T-cell (primary cell): ENCODE measurements around the gene MCTP1. TPM values are rescaled to one million over a fixed set of nuclear protein-coding genes. Genes with fewer than 3 reads are reported as not detected.

Experiments used
- ATAC-seq, 4 experiments: fragments of 200-7000 bp in 3 of 4; fragments of 150-1000 bp in 1 of 4; cut with Tn5 transposase; replicated peaks in 1 of 4; 1 replicate in 3 of 4; 2 replicates in 1 of 4; pipeline ENCODE4 v1.10.0; 2021; ENCODE audit warnings: moderate library complexity in 3 of 4, mild to moderate bottlenecking in 2 of 4, moderate number of reproducible peaks in 1 of 4
- CTCF ChIA-PET, 2 donors: fragments of 300-600 bp; sonication (Branson Sonifier 250); formaldehyde crosslinking; loops; one replicate each; lab custom pipeline; 2022; ENCODE audit warnings: antibody characterized with exemption in 2 of 2; lab: Charles Lee
- POLR2A ChIA-PET, 2 donors: fragments of 300-600 bp; sonication (Branson Sonifier 250); formaldehyde crosslinking; loops; one replicate each; lab custom pipeline; 2022; ENCODE audit warnings: antibody characterized with exemption in 2 of 2; lab: Charles Lee
- DNase-seq, 35 experiments: peaks; one replicate each; pipeline versions ENCODE4 v3.0.0 to v3.0.0-alpha.2; 2013 to 2023
- H3K27ac ChIP-seq: one replicate; pipeline ENCODE4 v1.5.1; 2013; ENCODE audit warnings: low read length
- H3K27me3 ChIP-seq, 2 experiments: replicated peaks in 1 of 2; 1 replicate in 1 of 2; 2 replicates in 1 of 2; pipeline versions ENCODE4 v1.6.1 to v1.7.0; 2013; ENCODE audit warnings: low read length in 1 of 2, mixed read lengths in 1 of 2; ENCODE audit not compliant: control insufficient read depth in 2 of 2, insufficient read depth in 2 of 2; ENCODE audit errors: extremely low read depth in 1 of 2
- H3K36me3 ChIP-seq, 2 donors: 1 replicate in 1 of 2; 2 replicates in 1 of 2; pipeline versions ENCODE4 v1.6.1 to v1.7.0; 2013; ENCODE audit warnings: low read length in 1 of 2; ENCODE audit not compliant: control insufficient read depth in 2 of 2, insufficient read depth in 1 of 2; ENCODE audit errors: extremely low read depth in 1 of 2
- H3K4me1 ChIP-seq, 2 experiments: 1 replicate in 1 of 2; 2 replicates in 1 of 2; pipeline versions ENCODE4 v1.6.1 to v1.7.0; 2013; ENCODE audit warnings: low read length in 2 of 2, mixed read lengths in 1 of 2; ENCODE audit not compliant: insufficient read depth in 2 of 2, control insufficient read depth in 1 of 2; ENCODE audit errors: extremely low read depth in 1 of 2
- H3K4me3 ChIP-seq, 2 donors: 1 replicate in 1 of 2; 2 replicates in 1 of 2; pipeline versions ENCODE4 v1.5.1 to v1.7.0; 2013; ENCODE audit warnings: mild to moderate bottlenecking in 2 of 2, low read length in 1 of 2, moderate library complexity in 1 of 2; ENCODE audit not compliant: control insufficient read depth in 1 of 2; ENCODE audit errors: extremely low read depth in 1 of 2
- H3K9me3 ChIP-seq: 2 replicates; pipeline ENCODE4 v1.7.0; 2013
- H3K27ac Mint-ChIP-seq, 2 donors: one replicate each; pipeline ENCODE4 v1.8.0; 2020 to 2021; ENCODE audit warnings: mild to moderate bottlenecking in 2 of 2, mixed read lengths in 2 of 2
- H3K27me3 Mint-ChIP-seq, 2 donors: one replicate each; pipeline ENCODE4 v1.8.0; 2021 to 2022; ENCODE audit warnings: mixed read lengths in 2 of 2
- H3K36me3 Mint-ChIP-seq: one replicate; pipeline ENCODE4 v1.8.0; 2021; ENCODE audit warnings: mixed read lengths
- H3K4me1 Mint-ChIP-seq, 3 donors: one replicate each; pipeline ENCODE4 v1.8.0; 2020 to 2022; ENCODE audit warnings: mixed read lengths in 3 of 3, mild to moderate bottlenecking in 1 of 3
- H3K4me3 Mint-ChIP-seq, 3 donors: one replicate each; pipeline ENCODE4 v1.8.0; 2020 to 2022; ENCODE audit warnings: mild to moderate bottlenecking in 3 of 3, mixed read lengths in 3 of 3, moderate library complexity in 3 of 3
- H3K9me3 Mint-ChIP-seq, 3 donors: one replicate each; pipeline ENCODE4 v1.8.0; 2020 to 2022; ENCODE audit warnings: mixed read lengths in 3 of 3
- WGBS: methylation state at CpG from one replicate; pipeline ENCODE4 v1.1.5; 2013; ENCODE audit warnings: missing lambda C conversion rate; ENCODE audit not compliant: insufficient coverage; 5-methylcytosine and 5-hydroxymethylcytosine counted together
- total RNA-seq, 35 experiments: library from RNA in 6 of 35; stranded (reverse) in 6 of 35; fragments of 120-200 nt in 1 of 35; gene quantifications; one replicate each; pipeline versions ENCODE4 v1.2.1 to v1.2.4 and lab custom pipeline; 2013 to 2026

Gene MCTP1
- total RNA-seq, 5 donors from 2014 or later (not counting 1 experiment from before 2014, with no cell fraction given): 0.21 to 2.9 (median 1.7) TPM; not detected in 1

DNA sequence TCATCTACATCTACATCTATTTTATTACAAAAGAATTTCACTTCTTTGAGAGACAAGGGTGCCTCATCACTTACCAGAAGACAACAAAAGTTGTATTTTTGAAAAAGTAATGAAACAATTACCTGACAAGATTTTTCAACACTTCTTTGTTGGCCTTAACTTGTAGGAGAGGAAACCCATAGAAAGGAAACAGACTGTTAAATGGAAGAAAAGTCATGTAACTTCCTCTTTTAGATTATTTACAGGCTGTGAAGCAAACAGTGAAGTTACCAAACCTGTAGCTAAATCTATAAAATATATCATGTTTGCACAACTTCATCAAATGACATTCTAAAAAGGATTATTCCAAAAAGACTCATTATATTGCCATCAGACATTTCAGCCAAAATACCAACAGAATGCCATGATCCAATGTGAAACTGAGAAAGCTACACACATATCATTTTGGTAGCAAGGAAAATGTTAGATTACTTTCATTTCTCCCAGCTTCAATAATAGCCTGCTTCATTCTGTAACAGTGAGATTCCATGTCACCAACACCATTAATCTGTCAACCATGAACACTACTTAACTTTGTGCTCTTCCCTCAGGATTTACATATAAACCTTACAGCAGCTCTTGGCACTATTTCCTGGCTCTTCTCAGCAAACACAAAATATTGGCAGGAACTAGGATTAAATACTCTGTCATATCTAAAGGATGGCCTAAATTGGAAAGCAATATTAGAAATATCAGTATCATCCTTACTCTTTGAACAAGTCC lies 122.5 kb downstream of the MCTP1 start:
- DNase-seq (no peak), ATAC-seq (no peak)
- Mint-ChIP-seq H3K27ac (no peak overlapping the region), H3K4me1 (peaks cover 0 to 15% (median 2%) of the 10 kb centered on the region in 3 donors), H3K36me3 (no peaks in the 10 kb centered on the region), H3K4me3 (no peak overlapping the region), H3K9me3 (no peaks in the 10 kb centered on the region), H3K27me3 (no peaks in the 10 kb centered on the region)
- POLR2A ChIA-PET: no interaction called here
- no peak overlapping the region for H3K27ac ChIP-seq
- peaks cover 0 to 4% of the 10 kb centered on the region in 2 experiments for H3K4me1 ChIP-seq
- no peaks in the 10 kb centered on the region for H3K36me3 ChIP-seq
- H3K27me3 ChIP-seq: no peaks in the 10 kb centered on the region
- no peaks in the 10 kb centered on the region for H3K9me3 ChIP-seq
- CTCF ChIA-PET: no interaction called here
- H3K4me3 ChIP-seq: no peak overlapping the region

DNA sequence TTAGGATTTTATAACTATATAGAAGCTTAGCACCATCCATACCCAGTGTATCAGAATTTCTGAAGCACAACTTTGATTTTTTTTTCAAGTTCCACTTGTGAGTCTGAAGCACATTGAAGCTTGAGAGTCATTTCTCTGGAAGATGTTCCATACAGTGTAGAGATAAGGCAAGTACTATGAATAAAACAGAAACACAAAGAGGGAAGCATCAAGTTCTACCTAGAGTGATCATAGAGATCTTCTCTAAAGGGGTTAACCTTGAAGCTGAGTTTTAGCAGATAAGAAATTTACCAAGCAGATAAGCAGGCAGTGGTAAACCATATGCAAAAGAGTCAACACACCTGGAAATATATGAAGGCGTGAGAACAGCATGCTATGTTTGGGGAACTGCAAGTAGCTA lies 125.3 kb downstream of the MCTP1 start:
- Histone ChIP-seq H3K4me3 (no peak overlapping the region), H3K9me3 (no peaks in the 10 kb centered on the region), H3K4me1 (peaks cover 0 to 4% of the 10 kb centered on the region in 2 experiments), H3K27me3 (no peaks in the 10 kb centered on the region), H3K36me3 (no peaks in the 10 kb centered on the region), H3K27ac (no peak overlapping the region)
- CTCF ChIA-PET: interaction anchor here in 1 of 2 donors (0.6 kb wide), 1 partner anchor 31 kb away, joined by 4 read pairs; no protein-coding TSS in a partner anchor
- DNase-seq: no peak
- H3K9me3 Mint-ChIP-seq: no peaks in the 10 kb centered on the region
- H3K36me3 Mint-ChIP-seq: no peaks in the 10 kb centered on the region
- 20% methylated on average over 1 of the region's 1 CpG for WGBS
- H3K27me3 Mint-ChIP-seq: no peaks in the 10 kb centered on the region
- no peak overlapping the region for H3K4me3 Mint-ChIP-seq
- POLR2A ChIA-PET: no interaction called here
- ATAC-seq: no peak
- no peak overlapping the region for H3K27ac Mint-ChIP-seq
- H3K4me1 Mint-ChIP-seq: peaks cover 0 to 15% (median 2%) of the 10 kb centered on the region in 3 donors

DNA sequence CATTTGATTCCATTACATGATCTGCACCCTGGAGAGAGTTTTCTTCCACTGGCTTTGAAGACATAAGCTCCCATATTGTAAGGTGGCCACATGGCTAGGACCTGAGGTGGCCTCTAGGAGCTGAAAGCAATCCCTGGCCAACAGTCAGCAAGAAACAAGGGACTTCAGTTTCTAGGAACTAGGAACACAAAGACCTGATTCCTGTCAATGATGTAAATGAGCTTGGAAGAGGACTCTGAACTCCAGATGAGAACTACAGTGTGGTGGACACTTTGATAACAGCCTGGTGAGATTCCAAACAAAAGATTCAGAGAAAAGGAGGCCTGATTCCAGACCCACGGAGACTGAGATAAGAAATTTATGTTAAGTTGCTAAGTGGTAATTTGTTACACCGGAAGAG lies 129.0 kb downstream of the MCTP1 start:
- H3K27ac Mint-ChIP-seq: no peak overlapping the region
- Histone ChIP-seq H3K9me3 (no peaks in the 10 kb centered on the region), H3K4me3 (no peak overlapping the region), H3K27me3 (no peaks in the 10 kb centered on the region), H3K27ac (no peak overlapping the region), H3K4me1 (no peaks in the 10 kb centered on the region), H3K36me3 (no peaks in the 10 kb centered on the region)
- H3K36me3 Mint-ChIP-seq: no peaks in the 10 kb centered on the region
- POLR2A ChIA-PET: no interaction called here
- ATAC-seq: no peak
- no peak overlapping the region for H3K4me3 Mint-ChIP-seq
- CTCF ChIA-PET: no interaction called here
- H3K27me3 Mint-ChIP-seq: peaks cover 0 to 13% of the 10 kb centered on the region in 2 donors
- no CpG with 5 or more reads among the region's 2 CpGs for WGBS
- no peaks in the 10 kb centered on the region for H3K9me3 Mint-ChIP-seq
- DNase-seq: no peak
- no peaks in the 10 kb centered on the region for H3K4me1 Mint-ChIP-seq

DNA sequence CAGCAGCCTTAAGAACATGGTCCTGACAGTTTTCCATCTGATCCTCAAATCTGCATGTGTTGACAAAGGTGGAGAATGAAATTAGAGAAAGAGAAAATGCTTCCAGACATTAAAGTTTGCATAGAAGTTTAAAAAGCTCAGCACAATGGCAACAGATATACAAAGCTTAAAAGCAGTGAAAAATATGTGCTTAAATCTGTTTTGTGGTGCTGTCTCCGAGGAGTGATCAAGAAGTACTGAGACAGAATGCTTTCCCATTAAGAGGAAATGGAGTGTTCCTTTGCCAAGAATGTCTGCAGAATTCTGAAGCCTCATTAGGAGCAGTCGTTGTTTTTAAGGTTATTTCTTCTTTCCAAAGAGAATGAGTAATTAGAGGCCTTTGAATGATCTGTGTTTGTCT lies 131.4 kb downstream of the MCTP1 start:
- Histone ChIP-seq H3K27me3 (no peaks in the 10 kb centered on the region), H3K27ac (no peak overlapping the region), H3K9me3 (no peaks in the 10 kb centered on the region), H3K4me1 (no peaks in the 10 kb centered on the region), H3K4me3 (no peak overlapping the region), H3K36me3 (no peaks in the 10 kb centered on the region)
- ChIA-PET CTCF (no interaction called here), POLR2A (no interaction called here)
- no peak overlapping the region for H3K27ac Mint-ChIP-seq
- no peak overlapping the region for H3K4me3 Mint-ChIP-seq
- H3K9me3 Mint-ChIP-seq: peaks cover 0 to 5% (median 3%) of the 10 kb centered on the region in 3 donors
- DNase-seq: no peak
- no peak for ATAC-seq
- H3K36me3 Mint-ChIP-seq: no peaks in the 10 kb centered on the region
- peaks cover 0 to 13% of the 10 kb centered on the region in 2 donors for H3K27me3 Mint-ChIP-seq
- WGBS: 17% methylated on average over 1 of the region's 2 CpGs
- H3K4me1 Mint-ChIP-seq: no peaks in the 10 kb centered on the region

DNA sequence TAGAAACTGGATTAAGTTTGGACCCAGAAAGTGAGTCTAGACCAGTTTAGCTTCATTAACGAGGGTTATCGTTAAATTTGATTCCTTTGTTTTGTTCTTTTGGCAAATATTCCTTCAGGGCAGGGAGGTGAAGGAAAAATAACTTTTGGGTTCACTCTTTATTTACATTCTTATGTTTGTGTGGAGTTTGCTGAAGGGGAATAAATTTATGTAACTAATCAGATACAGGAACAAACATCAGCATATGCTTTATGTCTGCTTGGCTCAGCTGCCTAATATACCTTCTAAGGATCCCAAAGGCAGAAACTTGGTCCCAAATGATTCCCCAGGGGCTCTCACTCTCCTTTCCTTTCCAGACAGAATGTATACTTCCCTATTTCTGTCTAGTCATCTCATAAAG lies 132.4 kb downstream of the MCTP1 start:
- DNase-seq: no peak
- Mint-ChIP-seq H3K27ac (no peak overlapping the region), H3K36me3 (no peaks in the 10 kb centered on the region), H3K9me3 (peaks cover 6 to 15% (median 13%) of the 10 kb centered on the region in 3 donors), H3K4me3 (no peak overlapping the region), H3K27me3 (peaks cover 0 to 13% of the 10 kb centered on the region in 2 donors), H3K4me1 (no peaks in the 10 kb centered on the region)
- no peak overlapping the region for H3K4me3 ChIP-seq
- POLR2A ChIA-PET: no interaction called here
- no peaks in the 10 kb centered on the region for H3K9me3 ChIP-seq
- ATAC-seq: no peak
- CTCF ChIA-PET: no interaction called here
- no peaks in the 10 kb centered on the region for H3K27me3 ChIP-seq
- no peaks in the 10 kb centered on the region for H3K4me1 ChIP-seq
- H3K36me3 ChIP-seq: no peaks in the 10 kb centered on the region
- no peak overlapping the region for H3K27ac ChIP-seq
- 100% methylated on average over 1 of the region's 2 CpGs for WGBS

DNA sequence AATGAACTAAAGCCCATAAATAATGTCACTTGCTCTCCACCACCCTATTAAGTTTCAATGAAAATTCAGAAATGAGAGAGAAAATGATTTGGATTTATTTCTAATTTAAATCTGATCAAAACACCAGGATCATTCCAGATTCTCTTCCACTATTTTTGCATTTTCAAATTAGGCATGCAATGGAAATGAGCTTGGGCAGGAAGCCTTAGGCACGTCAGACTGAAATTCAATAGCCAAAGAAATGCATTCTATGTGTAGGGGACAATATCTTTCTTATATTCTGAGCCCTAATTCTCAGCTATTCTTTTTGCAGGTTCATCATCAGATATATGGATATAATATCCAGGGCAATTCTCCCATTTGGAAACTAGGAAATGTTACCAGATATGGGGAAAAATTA lies 132.8 kb downstream of the MCTP1 start:
- H3K27me3 ChIP-seq: no peaks in the 10 kb centered on the region
- no CpG with 5 or more reads among the region's 1 CpG for WGBS
- H3K4me1 ChIP-seq: no peaks in the 10 kb centered on the region
- ATAC-seq: no peak
- Mint-ChIP-seq H3K9me3 (peaks cover 9 to 18% (median 15%) of the 10 kb centered on the region in 3 donors), H3K4me3 (no peak overlapping the region), H3K27ac (no peak overlapping the region), H3K4me1 (no peaks in the 10 kb centered on the region), H3K27me3 (peaks cover 0 to 13% of the 10 kb centered on the region in 2 donors), H3K36me3 (no peaks in the 10 kb centered on the region)
- CTCF ChIA-PET: no interaction called here
- POLR2A ChIA-PET: no interaction called here
- H3K36me3 ChIP-seq: no peaks in the 10 kb centered on the region
- no peaks in the 10 kb centered on the region for H3K9me3 ChIP-seq
- H3K27ac ChIP-seq: no peak overlapping the region
- DNase-seq: no peak
- no peak overlapping the region for H3K4me3 ChIP-seq
